ENCODE data around the gene DMD. TPM values are rescaled to one million over a fixed set of nuclear protein-coding genes. Genes with fewer than 3 reads are reported as not detected.

DMD gene
- total RNA-seq, 2 donors from 2014 or later: 1.4 to 7.5 TPM

- H3K9me3 Mint-ChIP-seq: no peaks in the 10 kb centered on the region
- H3K27me3 Mint-ChIP-seq: no peaks in the 10 kb centered on the region
- H3K4me1 Mint-ChIP-seq: no peaks in the 10 kb centered on the region
- no peak overlapping the region for H3K4me3 Mint-ChIP-seq
- ATAC-seq (replicated peaks): no peak
- H3K27ac Mint-ChIP-seq: no peak overlapping the region
- H3K36me3 Mint-ChIP-seq (ENCODE audit: low read depth): no peaks in the 10 kb centered on the region
Measured at GRCh38 chrX:31858915-31859314, 1352.4 kb downstream of the DMD start.

- no peaks in the 10 kb centered on the region for H3K9me3 Mint-ChIP-seq
- H3K36me3 Mint-ChIP-seq (ENCODE audit: low read depth): no peaks in the 10 kb centered on the region
- no peaks in the 10 kb centered on the region for H3K4me1 Mint-ChIP-seq
- H3K4me3 Mint-ChIP-seq: no peak overlapping the region
- no peaks in the 10 kb centered on the region for H3K27me3 Mint-ChIP-seq
- ATAC-seq (replicated peaks): no peak
- H3K27ac Mint-ChIP-seq: no peak overlapping the region
Measured at GRCh38 chrX:31854716-31855115, 1356.6 kb downstream of the DMD start.

GRCh38 chrX:31851761-31852160, 1359.6 kb downstream of the DMD start:
- H3K4me1 Mint-ChIP-seq: no peaks in the 10 kb centered on the region
- no peaks in the 10 kb centered on the region for H3K27me3 Mint-ChIP-seq
- no peak for ATAC-seq (replicated peaks)
- H3K36me3 Mint-ChIP-seq (ENCODE audit: low read depth): no peaks in the 10 kb centered on the region
- H3K27ac Mint-ChIP-seq: no peak overlapping the region
- no peak overlapping the region for H3K4me3 Mint-ChIP-seq
- no peaks in the 10 kb centered on the region for H3K9me3 Mint-ChIP-seq

- Mint-ChIP-seq H3K4me3 (no peak overlapping the region), H3K27ac (no peak overlapping the region), H3K36me3 (ENCODE audit: low read depth) (no peaks in the 10 kb centered on the region), H3K4me1 (no peaks in the 10 kb centered on the region), H3K27me3 (no peaks in the 10 kb centered on the region), H3K9me3 (peaks cover 7% of the 10 kb centered on the region)
- no peak for ATAC-seq (replicated peaks)
Measured at GRCh38 chrX:31847773-31848172, 1363.6 kb downstream of the DMD start.

- ATAC-seq (replicated peaks): no peak
- no peak overlapping the region for H3K4me3 Mint-ChIP-seq
- peaks cover 7% of the 10 kb centered on the region for H3K9me3 Mint-ChIP-seq
- no peak overlapping the region for H3K27ac Mint-ChIP-seq
- no peaks in the 10 kb centered on the region for H3K36me3 Mint-ChIP-seq (ENCODE audit: low read depth)
- H3K4me1 Mint-ChIP-seq: no peaks in the 10 kb centered on the region
- H3K27me3 Mint-ChIP-seq: no peaks in the 10 kb centered on the region
Measured at GRCh38 chrX:31845003-31845402, 1366.3 kb downstream of the DMD start.

GRCh38 chrX:31838617-31839016, 1372.7 kb downstream of the DMD start:
- Mint-ChIP-seq H3K9me3 (no peaks in the 10 kb centered on the region), H3K27me3 (no peaks in the 10 kb centered on the region), H3K4me3 (no peak overlapping the region), H3K36me3 (ENCODE audit: low read depth) (no peaks in the 10 kb centered on the region), H3K27ac (no peak overlapping the region), H3K4me1 (no peaks in the 10 kb centered on the region)
- ATAC-seq (replicated peaks): no peak

GRCh38 chrX:31837445-31838049, 1373.8 kb downstream of the DMD start:
- Mint-ChIP-seq H3K36me3 (ENCODE audit: low read depth) (no peaks in the 10 kb centered on the region), H3K4me1 (no peaks in the 10 kb centered on the region), H3K27me3 (no peaks in the 10 kb centered on the region), H3K9me3 (no peaks in the 10 kb centered on the region), H3K27ac (no peak overlapping the region), H3K4me3 (no peak overlapping the region)
- ATAC-seq (replicated peaks): no peak

- Mint-ChIP-seq H3K9me3 (no peaks in the 10 kb centered on the region), H3K36me3 (ENCODE audit: low read depth) (no peaks in the 10 kb centered on the region), H3K27ac (no peak overlapping the region), H3K4me1 (no peaks in the 10 kb centered on the region), H3K27me3 (no peaks in the 10 kb centered on the region), H3K4me3 (no peak overlapping the region)
- ATAC-seq (replicated peaks): no peak
Measured at GRCh38 chrX:31836479-31836878, 1374.9 kb downstream of the DMD start.

GRCh38 chrX:31832263-31832662, 1379.1 kb downstream of the DMD start:
- H3K27ac Mint-ChIP-seq: no peak overlapping the region
- no peaks in the 10 kb centered on the region for H3K9me3 Mint-ChIP-seq
- no peaks in the 10 kb centered on the region for H3K4me1 Mint-ChIP-seq
- H3K4me3 Mint-ChIP-seq: no peak overlapping the region
- no peaks in the 10 kb centered on the region for H3K27me3 Mint-ChIP-seq
- H3K36me3 Mint-ChIP-seq (ENCODE audit: low read depth): no peaks in the 10 kb centered on the region
- no peak for ATAC-seq (replicated peaks)

GRCh38 chrX:31820430-31821210, 1390.7 kb downstream of the DMD start:
- H3K9me3 Mint-ChIP-seq: no peaks in the 10 kb centered on the region
- H3K27me3 Mint-ChIP-seq: no peaks in the 10 kb centered on the region
- no peak overlapping the region for H3K27ac Mint-ChIP-seq
- H3K4me3 Mint-ChIP-seq: no peak overlapping the region
- no peak for ATAC-seq (replicated peaks)
- H3K4me1 Mint-ChIP-seq: no peaks in the 10 kb centered on the region
- H3K36me3 Mint-ChIP-seq (ENCODE audit: low read depth): no peaks in the 10 kb centered on the region

- Mint-ChIP-seq H3K27me3 (no peaks in the 10 kb centered on the region), H3K4me3 (no peak overlapping the region)
- ATAC-seq (replicated peaks): no peak
Measured at GRCh38 chrX:31819455-31819854, 1391.9 kb downstream of the DMD start.

GRCh38 chrX:31811106-31811505, 1400.2 kb downstream of the DMD start:
- Mint-ChIP-seq H3K27ac (no peak overlapping the region), H3K4me3 (no peak overlapping the region), H3K9me3 (no peaks in the 10 kb centered on the region), H3K4me1 (no peaks in the 10 kb centered on the region), H3K27me3 (no peaks in the 10 kb centered on the region), H3K36me3 (ENCODE audit: low read depth) (no peaks in the 10 kb centered on the region)
- no peak for ATAC-seq (replicated peaks)

More at GRCh38 chrX:31819455-31819854, 1391.9 kb downstream of the DMD start:
- Mint-ChIP-seq H3K9me3 (no peaks in the 10 kb centered on the region), H3K4me1 (no peaks in the 10 kb centered on the region), H3K27ac (no peak overlapping the region), H3K36me3 (ENCODE audit: low read depth) (no peaks in the 10 kb centered on the region)

GRCh38 chrX:31808357-31808756, 1403.0 kb downstream of the DMD start:
- Mint-ChIP-seq H3K27ac (no peak overlapping the region), H3K4me1 (no peaks in the 10 kb centered on the region), H3K36me3 (ENCODE audit: low read depth) (no peaks in the 10 kb centered on the region), H3K4me3 (no peak overlapping the region), H3K9me3 (no peaks in the 10 kb centered on the region), H3K27me3 (no peaks in the 10 kb centered on the region)
- no peak for ATAC-seq (replicated peaks)

GRCh38 chrX:31807165-31807564, 1404.2 kb downstream of the DMD start:
- H3K9me3 Mint-ChIP-seq: no peaks in the 10 kb centered on the region
- H3K4me1 Mint-ChIP-seq: no peaks in the 10 kb centered on the region
- H3K27me3 Mint-ChIP-seq: no peaks in the 10 kb centered on the region
- H3K4me3 Mint-ChIP-seq: no peak overlapping the region
- no peak overlapping the region for H3K27ac Mint-ChIP-seq
- no peak for ATAC-seq (replicated peaks)
- H3K36me3 Mint-ChIP-seq (ENCODE audit: low read depth): no peaks in the 10 kb centered on the region

- Mint-ChIP-seq H3K9me3 (no peaks in the 10 kb centered on the region), H3K4me3 (no peak overlapping the region), H3K27me3 (no peaks in the 10 kb centered on the region), H3K4me1 (no peaks in the 10 kb centered on the region), H3K36me3 (ENCODE audit: low read depth) (no peaks in the 10 kb centered on the region), H3K27ac (no peak overlapping the region)
- no peak for ATAC-seq (replicated peaks)
Measured at GRCh38 chrX:31805781-31806180, 1405.6 kb downstream of the DMD start.
